Measurements from ENCODE around the gene POLR2I.

- TF ChIP-seq PHF8 (CRISPR knock-in tag; IDR thresholded peaks at IDR 0.05) (no peak), ZNF549 (CRISPR knock-in tag; IDR thresholded peaks at IDR 0.05) (no peak), ZNF24 (IDR thresholded peaks at IDR 0.05) (no peak), SMAD3 (CRISPR knock-in tag; IDR thresholded peaks at IDR 0.05) (no peak), HDAC2 (CRISPR knock-in tag; IDR thresholded peaks at IDR 0.05) (no peak), BHLHE40 (IDR thresholded peaks at IDR 0.05; ENCODE audit: low read length) (no peak), CEBPB (IDR thresholded peaks at IDR 0.05; ENCODE audit: borderline replicate concordance, low read depth, low read length) (no peak), SP4 (CRISPR knock-in tag; IDR thresholded peaks at IDR 0.05) (no peak), ZNF180 (CRISPR knock-in tag; IDR thresholded peaks at IDR 0.05; ENCODE audit: borderline replicate concordance, low read depth) (no peak), ZNF577 (CRISPR knock-in tag; IDR thresholded peaks at IDR 0.05; ENCODE audit: borderline replicate concordance, low read depth) (no peak)
- TF ChIP-seq, protein P1, sequence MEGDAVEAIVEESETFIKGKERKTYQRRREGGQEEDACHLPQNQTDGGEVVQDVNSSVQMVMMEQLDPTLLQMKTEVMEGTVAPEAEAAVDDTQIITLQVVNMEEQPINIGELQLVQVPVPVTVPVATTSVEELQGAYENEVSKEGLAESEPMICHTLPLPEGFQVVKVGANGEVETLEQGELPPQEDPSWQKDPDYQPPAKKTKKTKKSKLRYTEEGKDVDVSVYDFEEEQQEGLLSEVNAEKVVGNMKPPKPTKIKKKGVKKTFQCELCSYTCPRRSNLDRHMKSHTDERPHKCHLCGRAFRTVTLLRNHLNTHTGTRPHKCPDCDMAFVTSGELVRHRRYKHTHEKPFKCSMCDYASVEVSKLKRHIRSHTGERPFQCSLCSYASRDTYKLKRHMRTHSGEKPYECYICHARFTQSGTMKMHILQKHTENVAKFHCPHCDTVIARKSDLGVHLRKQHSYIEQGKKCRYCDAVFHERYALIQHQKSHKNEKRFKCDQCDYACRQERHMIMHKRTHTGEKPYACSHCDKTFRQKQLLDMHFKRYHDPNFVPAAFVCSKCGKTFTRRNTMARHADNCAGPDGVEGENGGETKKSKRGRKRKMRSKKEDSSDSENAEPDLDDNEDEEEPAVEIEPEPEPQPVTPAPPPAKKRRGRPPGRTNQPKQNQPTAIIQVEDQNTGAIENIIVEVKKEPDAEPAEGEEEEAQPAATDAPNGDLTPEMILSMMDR (CRISPR knock-in tag; IDR thresholded peaks at IDR 0.05) = no peak
Observed at GRCh38 chr19:36108684-36109083, 6.0 kb downstream of the POLR2I start.
